GM12864 (cell line): ENCODE measurements around the gene MRPL52.

Experiments
- DNase-seq: peaks from one replicate; pipeline ENCODE4 v3.0.0-alpha.2; 2011; ENCODE audit warnings: low read depth
- H3K4me3 ChIP-seq: 2 replicates; pipeline ENCODE4 v1.5.1; 2011; ENCODE audit warnings: mild to moderate bottlenecking, low read depth, low read length, control low read depth
- CTCF ChIP-seq: IDR thresholded peaks from 2 replicates; pipeline ENCODE4 v1.5.1; 2011; ENCODE audit warnings: low read depth, mild to moderate bottlenecking, moderate library complexity, low read length, control low read depth, inconsistent platforms; ENCODE audit errors: missing control alignments

The MRPL52 gene

DNA sequence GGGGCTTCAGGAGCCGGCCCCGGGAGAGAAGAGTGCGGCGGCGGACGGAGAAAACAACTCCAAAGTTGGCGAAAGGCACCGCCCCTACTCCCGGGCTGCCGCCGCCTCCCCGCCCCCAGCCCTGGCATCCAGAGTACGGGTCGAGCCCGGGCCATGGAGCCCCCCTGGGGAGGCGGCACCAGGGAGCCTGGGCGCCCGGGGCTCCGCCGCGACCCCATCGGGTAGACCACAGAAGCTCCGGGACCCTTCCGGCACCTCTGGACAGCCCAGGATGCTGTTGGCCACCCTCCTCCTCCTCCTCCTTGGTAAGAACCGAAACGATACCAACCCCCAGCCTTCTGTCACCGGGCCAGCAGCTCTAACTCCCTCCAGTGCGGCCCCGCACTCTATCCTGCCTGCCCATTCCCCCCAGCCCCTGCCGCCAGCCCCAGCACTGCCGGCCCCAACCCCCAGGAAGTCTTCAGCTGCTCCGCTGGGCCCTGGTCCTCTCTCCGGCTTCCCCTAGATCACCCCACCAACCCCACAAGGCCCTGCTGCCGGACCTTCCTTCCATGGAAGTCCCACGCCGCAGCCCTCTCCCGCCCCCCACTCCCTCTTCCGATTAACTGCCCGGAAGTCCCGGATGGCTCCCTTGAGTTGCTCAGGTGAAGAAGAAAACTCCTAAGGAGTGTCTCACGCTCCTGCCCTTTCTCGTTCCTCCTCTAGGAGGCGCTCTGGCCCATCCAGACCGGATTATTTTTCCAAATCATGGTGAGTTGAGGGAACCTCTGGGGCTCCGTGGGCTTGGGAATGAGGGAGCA lies 42.5 kb downstream of the MRPL52 start:
- H3K4me3 ChIP-seq: peak overlapping the region; percentile 75
- TF ChIP-seq CTCF: peak; percentile 92
- no peak for DNase-seq

GRCh38 chr14:22872833-22873520 lies 43.3 kb downstream of the MRPL52 start:
- peak overlapping the region; percentile 75 for H3K4me3 ChIP-seq
- TF ChIP-seq CTCF: no peak
- DNase-seq: no peak

GRCh38 chr14:22875003-22875747 lies 45.5 kb downstream of the MRPL52 start:
- no peak for TF ChIP-seq CTCF
- no peak overlapping the region for H3K4me3 ChIP-seq
- DNase-seq: no peak

- DNase-seq: no peak
- TF ChIP-seq CTCF: no peak
- no peak overlapping the region for H3K4me3 ChIP-seq
Measured at GRCh38 chr14:22875748-22876319, 46.1 kb downstream of the MRPL52 start.

DNA sequence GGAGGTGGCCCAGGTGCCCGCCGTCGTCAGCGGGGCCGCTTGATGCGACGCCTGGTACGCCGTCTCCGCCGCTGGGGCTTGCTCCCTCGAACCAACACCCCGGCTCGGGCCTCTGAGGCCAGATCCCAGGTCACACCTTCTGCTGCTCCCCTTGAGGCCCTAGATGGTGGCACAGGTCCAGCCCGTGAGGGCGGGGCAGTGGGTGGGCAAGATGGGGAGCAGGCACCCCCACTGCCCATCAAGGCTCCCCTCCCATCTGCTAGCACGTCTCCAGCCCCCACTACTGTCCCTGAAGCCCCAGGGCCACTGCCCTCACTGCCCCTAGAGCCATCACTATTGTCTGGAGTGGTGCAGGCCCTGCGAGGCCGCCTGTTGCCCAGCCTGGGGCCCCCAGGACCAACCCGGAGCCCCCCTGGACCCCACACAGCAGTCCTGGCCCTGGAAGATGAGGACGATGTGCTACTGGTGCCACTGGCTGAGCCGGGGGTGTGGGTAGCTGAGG lies 47.4 kb downstream of the MRPL52 start:
- no peak for TF ChIP-seq CTCF
- no peak overlapping the region for H3K4me3 ChIP-seq
- no peak for DNase-seq
